Loucy (cell line): ENCODE results near the gene PLCL2.
"Not testable (repeated sequence)": the region's sequence is repeated elsewhere in the genome, so short reads cannot be mapped to it uniquely, and the experiment has no call there.

ENCODE experiments used
- H2AFZ ChIP-seq: fragments of 200-600 bp; sonication (generic); 2 replicates; pipeline ENCODE4 v1.6.0; 2016; ENCODE audit warnings: antibody characterized with exemption, mild to moderate bottlenecking, low read length, moderate library complexity
- H3F3A ChIP-seq: fragments of 200-600 bp; 2 replicates; pipeline ENCODE4 v1.6.0; 2016; ENCODE audit warnings: antibody characterized with exemption, low read depth, mild to moderate bottlenecking
- H3K27me3 ChIP-seq: fragments of 200-600 bp; sonication (generic); 2 replicates; pipeline ENCODE4 v1.6.1; 2014; ENCODE audit warnings: low read length, mild to moderate bottlenecking; ENCODE audit not compliant: insufficient read depth, poor library complexity, severe bottlenecking
- H3K36me3 ChIP-seq: fragments of 200-600 bp; sonication (generic); 2 replicates; pipeline ENCODE4 v1.6.1; 2016; ENCODE audit warnings: low read length; ENCODE audit not compliant: insufficient read depth
- H3K4me1 ChIP-seq: fragments of 200-600 bp; sonication (generic); 2 replicates; pipeline ENCODE4 v1.5.1; 2014; ENCODE audit warnings: low read length, mild to moderate bottlenecking; ENCODE audit not compliant: insufficient read depth, poor library complexity, severe bottlenecking
- H3K4me2 ChIP-seq: fragments of 200-600 bp; sonication (generic); 2 replicates; pipeline ENCODE4 v1.6.0; 2014; ENCODE audit warnings: antibody characterized with exemption, low read length, low read depth, mild to moderate bottlenecking; ENCODE audit not compliant: poor library complexity, severe bottlenecking
- H3K4me3 ChIP-seq: fragments of 200-600 bp; sonication (generic); 2 replicates; pipeline ENCODE4 v1.5.1; 2014; ENCODE audit warnings: low read length, mild to moderate bottlenecking, mixed read lengths; ENCODE audit not compliant: poor library complexity, severe bottlenecking
- H3K79me2 ChIP-seq: fragments of 200-600 bp; sonication (generic); 2 replicates; pipeline ENCODE4 v1.6.1; 2014; ENCODE audit warnings: low read length; ENCODE audit not compliant: insufficient read depth
- H3K9ac ChIP-seq: fragments of 200-600 bp; sonication (generic); 2 replicates; pipeline ENCODE4 v1.6.0; 2014; ENCODE audit warnings: mild to moderate bottlenecking, low read depth, low read length, moderate library complexity; ENCODE audit not compliant: poor library complexity, severe bottlenecking
- H3K9me2 ChIP-seq: fragments of 200-600 bp; sonication (generic); replicated peaks from 2 replicates; pipeline ENCODE4 v1.6.1; 2016; ENCODE audit warnings: low read depth, low read length, mixed read lengths
- H3K9me3 ChIP-seq: fragments of 200-600 bp; sonication (generic); 2 replicates; pipeline ENCODE4 v1.6.1; 2014; ENCODE audit warnings: mild to moderate bottlenecking, antibody characterized with exemption, low read length, low read depth; ENCODE audit not compliant: insufficient read depth
- H4K20me1 ChIP-seq: fragments of 200-600 bp; sonication (generic); 2 replicates; pipeline ENCODE4 v1.6.0; 2014; ENCODE audit warnings: antibody characterized with exemption, low read length, mild to moderate bottlenecking; ENCODE audit not compliant: insufficient read depth, poor library complexity, severe bottlenecking
- EZH2phosphoT487 ChIP-seq: fragments of 200-600 bp; IDR thresholded peaks from 2 replicates; pipeline ENCODE4 v1.6.1; 2018; ENCODE audit warnings: antibody characterized with exemption, mild to moderate bottlenecking, moderate library complexity, borderline replicate concordance
- TF ChIP-seq, protein P1 (sequence below): fragments of 200-600 bp; sonication (generic); conservative IDR thresholded peaks from 2 replicates; pipeline ENCODE4 v1.5.1; 2014; ENCODE audit warnings: mild to moderate bottlenecking, antibody characterized with exemption, low read length

Gene PLCL2

DNA sequence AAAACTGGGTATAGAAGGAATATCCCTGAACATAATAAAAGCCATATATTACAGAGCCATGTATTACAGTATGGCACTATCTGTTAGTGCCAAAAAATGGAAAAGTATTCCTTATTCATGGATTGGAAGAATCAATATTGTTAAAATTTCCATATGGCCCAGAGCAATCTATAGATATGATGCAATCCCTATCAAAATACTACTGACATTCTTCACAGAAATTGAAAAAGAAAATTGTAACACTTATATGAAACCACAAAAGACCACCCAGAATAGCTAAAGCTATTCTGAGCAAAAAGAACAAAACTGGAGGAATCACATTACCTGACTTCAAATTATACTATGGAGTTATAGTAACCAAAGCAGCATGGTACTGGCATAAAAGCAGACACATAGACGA, 218.8 kb downstream of the PLCL2 start:
- Histone ChIP-seq H3K4me1 (no peaks in the 10 kb centered on the region), H3K4me3 (no peak overlapping the region), H3K9ac (no peak overlapping the region), H3K79me2 (no peaks in the 10 kb centered on the region), H3F3A (no peaks in the 10 kb centered on the region), H2AFZ (no peak overlapping the region), H4K20me1 (no peaks in the 10 kb centered on the region), H3K9me3 (peaks cover 5% of the 10 kb centered on the region; the same call in 1 of the 2 replicates), H3K27me3 (no peaks in the 10 kb centered on the region), H3K9me2 (no peaks in the 10 kb centered on the region), H3K36me3 (no peaks in the 10 kb centered on the region), H3K4me2 (no peak overlapping the region)
- TF ChIP-seq, protein P1, sequence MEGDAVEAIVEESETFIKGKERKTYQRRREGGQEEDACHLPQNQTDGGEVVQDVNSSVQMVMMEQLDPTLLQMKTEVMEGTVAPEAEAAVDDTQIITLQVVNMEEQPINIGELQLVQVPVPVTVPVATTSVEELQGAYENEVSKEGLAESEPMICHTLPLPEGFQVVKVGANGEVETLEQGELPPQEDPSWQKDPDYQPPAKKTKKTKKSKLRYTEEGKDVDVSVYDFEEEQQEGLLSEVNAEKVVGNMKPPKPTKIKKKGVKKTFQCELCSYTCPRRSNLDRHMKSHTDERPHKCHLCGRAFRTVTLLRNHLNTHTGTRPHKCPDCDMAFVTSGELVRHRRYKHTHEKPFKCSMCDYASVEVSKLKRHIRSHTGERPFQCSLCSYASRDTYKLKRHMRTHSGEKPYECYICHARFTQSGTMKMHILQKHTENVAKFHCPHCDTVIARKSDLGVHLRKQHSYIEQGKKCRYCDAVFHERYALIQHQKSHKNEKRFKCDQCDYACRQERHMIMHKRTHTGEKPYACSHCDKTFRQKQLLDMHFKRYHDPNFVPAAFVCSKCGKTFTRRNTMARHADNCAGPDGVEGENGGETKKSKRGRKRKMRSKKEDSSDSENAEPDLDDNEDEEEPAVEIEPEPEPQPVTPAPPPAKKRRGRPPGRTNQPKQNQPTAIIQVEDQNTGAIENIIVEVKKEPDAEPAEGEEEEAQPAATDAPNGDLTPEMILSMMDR = no peak
- no peak for TF ChIP-seq EZH2phosphoT487

DNA sequence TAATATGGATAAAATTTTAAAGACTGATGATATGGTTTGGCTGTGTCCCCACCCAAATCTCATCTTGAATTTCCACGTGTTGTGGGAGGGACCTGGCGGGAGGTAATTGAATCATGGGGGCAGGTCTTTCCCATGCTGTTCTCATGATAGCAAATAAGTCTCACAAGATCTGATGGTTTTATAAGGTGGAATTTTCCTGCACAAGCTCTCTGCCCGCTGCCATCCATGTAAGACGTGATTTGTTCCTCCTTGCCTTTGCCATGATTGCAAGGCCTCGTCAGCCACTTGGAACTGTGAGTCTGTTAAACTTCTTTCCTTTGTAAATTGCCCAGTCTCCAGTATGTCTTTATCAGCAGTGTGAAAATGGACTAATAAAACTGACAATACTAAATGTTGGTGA, 222.0 kb downstream of the PLCL2 start:
- not testable (repeated sequence) for H3K9ac ChIP-seq, H3K79me2 ChIP-seq, H4K20me1 ChIP-seq, H3K4me1 ChIP-seq, H3K27me3 ChIP-seq, H3K36me3 ChIP-seq, H3K4me3 ChIP-seq, H3K9me2 ChIP-seq, H3K9me3 ChIP-seq, H3F3A ChIP-seq, H2AFZ ChIP-seq, H3K4me2 ChIP-seq

GRCh38 chr3:17110660-17111396, 226.1 kb downstream of the PLCL2 start:
- no peak overlapping the region for H3K9ac ChIP-seq
- no peaks in the 10 kb centered on the region for H3K9me2 ChIP-seq
- no peak overlapping the region for H2AFZ ChIP-seq
- no peaks in the 10 kb centered on the region for H3K9me3 ChIP-seq
- no peaks in the 10 kb centered on the region for H3K4me1 ChIP-seq
- H3F3A ChIP-seq = no peaks in the 10 kb centered on the region
- H4K20me1 ChIP-seq = no peaks in the 10 kb centered on the region
- no peaks in the 10 kb centered on the region for H3K27me3 ChIP-seq
- H3K4me2 ChIP-seq = no peak overlapping the region
- H3K4me3 ChIP-seq = no peak overlapping the region
- no peaks in the 10 kb centered on the region for H3K79me2 ChIP-seq
- no peaks in the 10 kb centered on the region for H3K36me3 ChIP-seq
- TF ChIP-seq, protein P1 = no peak
- TF ChIP-seq EZH2phosphoT487 = no peak

GRCh38 chr3:17111586-17111985, 226.8 kb downstream of the PLCL2 start:
- Histone ChIP-seq H3K9me3 (no peaks in the 10 kb centered on the region), H2AFZ (no peak overlapping the region), H3K79me2 (no peaks in the 10 kb centered on the region), H3K9ac (no peak overlapping the region), H3K9me2 (no peaks in the 10 kb centered on the region), H3F3A (no peaks in the 10 kb centered on the region), H3K36me3 (no peaks in the 10 kb centered on the region), H3K4me3 (no peak overlapping the region), H3K27me3 (no peaks in the 10 kb centered on the region), H4K20me1 (no peaks in the 10 kb centered on the region), H3K4me2 (no peak overlapping the region), H3K4me1 (no peaks in the 10 kb centered on the region)
- TF ChIP-seq EZH2phosphoT487 = no peak
- TF ChIP-seq, protein P1 = no peak
